Fibroblast of villous mesenchyme (primary cell): ENCODE results near the gene RPTOR. TPM values are rescaled to one million over a fixed set of nuclear protein-coding genes. Genes with fewer than 3 reads are reported as not detected.

ENCODE experiments used
- DNase-seq: peaks from one replicate; pipeline ENCODE4 v3.0.0-alpha.2; 2010; ENCODE audit warnings: low read depth
- H3K4me3 ChIP-seq: 2 replicates; pipeline ENCODE4 v1.5.1; 2011; ENCODE audit warnings: low read depth, mild to moderate bottlenecking, low read length
- CTCF ChIP-seq: IDR thresholded peaks from 2 replicates; pipeline ENCODE4 v1.5.1; 2012; ENCODE audit warnings: low read depth, mild to moderate bottlenecking, low read length; ENCODE audit not compliant: insufficient read depth
- total RNA-seq: library from RNA; depleted of rRNA; stranded (reverse); fragments of >200 nt; gene quantifications from 2 replicates; pipeline ENCODE4 v1.2.3, GENCODE V29; 2012

RPTOR gene
- total RNA-seq, 1 donor: 35.8 TPM

- DNase-seq: no peak
- TF ChIP-seq CTCF: no peak
- H3K4me3 ChIP-seq: no peak overlapping the region
Observed at GRCh38 chr17:80770881-80771611, 226.4 kb downstream of the RPTOR start.

- DNase-seq: no peak
- no peak overlapping the region for H3K4me3 ChIP-seq
Observed at GRCh38 chr17:80771612-80772005, 227.0 kb downstream of the RPTOR start.

GRCh38 chr17:80772906-80773242, 228.2 kb downstream of the RPTOR start:
- H3K4me3 ChIP-seq: no peak overlapping the region
- no peak for DNase-seq
- TF ChIP-seq CTCF: no peak

More at GRCh38 chr17:80771612-80772005, 227.0 kb downstream of the RPTOR start:
- no peak for TF ChIP-seq CTCF

GRCh38 chr17:80773243-80773991, 228.8 kb downstream of the RPTOR start:
- DNase-seq: peak; percentile 47
- no peak overlapping the region for H3K4me3 ChIP-seq
- TF ChIP-seq CTCF: no peak

- H3K4me3 ChIP-seq: no peak overlapping the region
- DNase-seq: no peak
- no peak for TF ChIP-seq CTCF
Observed at GRCh38 chr17:80774146-80774545, 229.5 kb downstream of the RPTOR start.

- DNase-seq: no peak
- no peak overlapping the region for H3K4me3 ChIP-seq
- no peak for TF ChIP-seq CTCF
Observed at GRCh38 chr17:80774643-80775281, 230.1 kb downstream of the RPTOR start.
